GM12892 (cell line): ENCODE results near the gene HTRA3.

Source experiments
- DNase-seq: peaks from one replicate; pipeline ENCODE4 v3.0.0; 2011; ENCODE audit not compliant: insufficient read length
- FAIRE-seq: peaks from 2 replicates; lab custom pipeline; 2011; peaks lifted over from hg19 to GRCh38; lab: Jason Lieb, UNC
- POLR2A ChIP-seq: IDR thresholded peaks from 2 replicates; pipeline ENCODE4 v1.6.1; 2011; ENCODE audit warnings: low read depth, low read length, control low read depth
- POLR2AphosphoS5 ChIP-seq: IDR thresholded peaks from 2 replicates; pipeline ENCODE4 v1.6.1; 2011; ENCODE audit warnings: low read depth, low read length, control low read depth
- TAF1 ChIP-seq: IDR thresholded peaks from 2 replicates; pipeline ENCODE4 v1.6.1; 2011; ENCODE audit warnings: low read depth, mild to moderate bottlenecking, control low read depth, low read length, borderline replicate concordance

HTRA3 gene

GRCh38 chr4:8237256-8237989 is 32.1 kb upstream of the HTRA3 start:
- no peak for DNase-seq
- no peak for FAIRE-seq
- TF ChIP-seq TAF1 (no peak), POLR2A (no peak), POLR2AphosphoS5 (no peak)

GRCh38 chr4:8238036-8238511 is 31.5 kb upstream of the HTRA3 start:
- DNase-seq (no peak), FAIRE-seq (no peak)
- TF ChIP-seq TAF1 (no peak), POLR2A (no peak), POLR2AphosphoS5 (no peak)

GRCh38 chr4:8238515-8239053 is 31.0 kb upstream of the HTRA3 start:
- FAIRE-seq (no peak), DNase-seq (no peak)
- TF ChIP-seq POLR2AphosphoS5 (no peak), POLR2A (no peak), TAF1 (no peak)

- TF ChIP-seq TAF1 (no peak), POLR2AphosphoS5 (no peak; the same call in 1 of the 2 replicates), POLR2A (no peak)
- no peak for DNase-seq
- FAIRE-seq, result no peak
Observed at GRCh38 chr4:8239226-8239625, 30.3 kb upstream of the HTRA3 start.

GRCh38 chr4:8239661-8240060 is 29.9 kb upstream of the HTRA3 start:
- no peak for DNase-seq
- TF ChIP-seq POLR2AphosphoS5 (no peak), TAF1 (no peak), POLR2A (no peak)
- FAIRE-seq, result no peak

- FAIRE-seq, result no peak
- TF ChIP-seq TAF1 (no peak), POLR2A (no peak), POLR2AphosphoS5 (no peak)
- DNase-seq, result no peak
Observed at GRCh38 chr4:8240211-8241041, 29.1 kb upstream of the HTRA3 start.

- no peak for DNase-seq
- TF ChIP-seq TAF1 (no peak), POLR2AphosphoS5 (no peak), POLR2A (no peak)
- no peak for FAIRE-seq
Observed at GRCh38 chr4:8241211-8241779, 28.3 kb upstream of the HTRA3 start.

- TF ChIP-seq POLR2AphosphoS5, result no peak
- no peak for TF ChIP-seq POLR2A
- no peak for TF ChIP-seq TAF1
- peak; percentile 74 for FAIRE-seq
- peak; percentile 97 for DNase-seq
Observed at GRCh38 chr4:8241895-8242696, 27.5 kb upstream of the HTRA3 start.

GRCh38 chr4:8242782-8243560 is 26.6 kb upstream of the HTRA3 start:
- TF ChIP-seq TAF1 (no peak), POLR2AphosphoS5 (no peak), POLR2A (no peak)
- FAIRE-seq (no peak), DNase-seq (no peak)
